ENCODE data around the gene CHRNA4.

CHRNA4 gene

GRCh38 chr20:63295422-63295821 is 65.7 kb downstream of the CHRNA4 start:
- Histone ChIP-seq H2AFZ (no peak overlapping the region), H3K4me1 (no peaks in the 10 kb centered on the region), H3K4me3 (ENCODE audit: low read depth, low read length) (no peak overlapping the region), H3K36me3 (ENCODE audit: control insufficient read depth, insufficient read depth, low read length) (no peaks in the 10 kb centered on the region), H3K9ac (no peak overlapping the region), H3K27me3 (ENCODE audit: control insufficient read depth, insufficient read depth, low read length) (no peaks in the 10 kb centered on the region), H3K4me2 (ENCODE audit: low read length) (no peak overlapping the region), H3K27ac (no peak overlapping the region), H3K79me2 (no peaks in the 10 kb centered on the region), H3K9me3 (ENCODE audit: control insufficient read depth, low read length) (no peaks in the 10 kb centered on the region)
- TF ChIP-seq, protein P1, sequence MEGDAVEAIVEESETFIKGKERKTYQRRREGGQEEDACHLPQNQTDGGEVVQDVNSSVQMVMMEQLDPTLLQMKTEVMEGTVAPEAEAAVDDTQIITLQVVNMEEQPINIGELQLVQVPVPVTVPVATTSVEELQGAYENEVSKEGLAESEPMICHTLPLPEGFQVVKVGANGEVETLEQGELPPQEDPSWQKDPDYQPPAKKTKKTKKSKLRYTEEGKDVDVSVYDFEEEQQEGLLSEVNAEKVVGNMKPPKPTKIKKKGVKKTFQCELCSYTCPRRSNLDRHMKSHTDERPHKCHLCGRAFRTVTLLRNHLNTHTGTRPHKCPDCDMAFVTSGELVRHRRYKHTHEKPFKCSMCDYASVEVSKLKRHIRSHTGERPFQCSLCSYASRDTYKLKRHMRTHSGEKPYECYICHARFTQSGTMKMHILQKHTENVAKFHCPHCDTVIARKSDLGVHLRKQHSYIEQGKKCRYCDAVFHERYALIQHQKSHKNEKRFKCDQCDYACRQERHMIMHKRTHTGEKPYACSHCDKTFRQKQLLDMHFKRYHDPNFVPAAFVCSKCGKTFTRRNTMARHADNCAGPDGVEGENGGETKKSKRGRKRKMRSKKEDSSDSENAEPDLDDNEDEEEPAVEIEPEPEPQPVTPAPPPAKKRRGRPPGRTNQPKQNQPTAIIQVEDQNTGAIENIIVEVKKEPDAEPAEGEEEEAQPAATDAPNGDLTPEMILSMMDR (IDR thresholded peaks at IDR 0.05): no peak

GRCh38 chr20:63295018-63295417 is 66.1 kb downstream of the CHRNA4 start:
- Histone ChIP-seq H3K27me3 (ENCODE audit: control insufficient read depth, insufficient read depth, low read length) (no peaks in the 10 kb centered on the region), H3K4me1 (no peaks in the 10 kb centered on the region), H3K4me3 (ENCODE audit: low read depth, low read length) (no peak overlapping the region), H3K9me3 (ENCODE audit: control insufficient read depth, low read length) (no peaks in the 10 kb centered on the region), H3K36me3 (ENCODE audit: control insufficient read depth, insufficient read depth, low read length) (no peaks in the 10 kb centered on the region), H2AFZ (no peak overlapping the region), H3K9ac (no peak overlapping the region), H3K4me2 (ENCODE audit: low read length) (no peak overlapping the region), H3K27ac (no peak overlapping the region), H3K79me2 (no peaks in the 10 kb centered on the region)
- TF ChIP-seq, protein P1 (IDR thresholded peaks at IDR 0.05): no peak

DNA sequence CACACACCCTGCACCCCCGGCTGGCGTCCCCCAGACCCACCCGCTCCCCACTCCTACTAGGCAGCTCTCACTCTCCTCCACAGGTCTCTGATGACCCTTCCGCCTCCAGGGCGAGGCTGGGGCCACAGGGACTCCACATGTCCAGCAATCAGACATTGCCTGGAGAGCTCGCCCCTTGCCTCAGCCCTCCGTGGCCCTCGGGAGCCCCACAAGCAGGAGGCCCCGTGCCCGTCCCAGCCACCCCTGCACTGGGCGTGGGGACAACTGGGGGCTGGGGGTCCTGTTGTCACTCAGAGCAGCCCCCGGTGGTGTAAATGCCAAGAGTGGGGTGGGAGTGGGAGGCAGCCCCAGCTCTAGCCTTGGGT is 66.6 kb downstream of the CHRNA4 start:
- H3K4me3 ChIP-seq (ENCODE audit: low read depth, low read length): no peak overlapping the region
- no peaks in the 10 kb centered on the region for H3K4me1 ChIP-seq
- H3K9ac ChIP-seq: no peak overlapping the region
- TF ChIP-seq, protein P1 (IDR thresholded peaks at IDR 0.05): no peak
- H3K36me3 ChIP-seq (ENCODE audit: control insufficient read depth, insufficient read depth, low read length): no peaks in the 10 kb centered on the region
- H3K79me2 ChIP-seq: no peaks in the 10 kb centered on the region
- H3K27ac ChIP-seq: no peak overlapping the region
- no peak overlapping the region for H3K4me2 ChIP-seq (ENCODE audit: low read length)
- H2AFZ ChIP-seq: no peak overlapping the region
- no peaks in the 10 kb centered on the region for H3K27me3 ChIP-seq (ENCODE audit: control insufficient read depth, insufficient read depth, low read length)
- no peaks in the 10 kb centered on the region for H3K9me3 ChIP-seq (ENCODE audit: control insufficient read depth, low read length)

DNA sequence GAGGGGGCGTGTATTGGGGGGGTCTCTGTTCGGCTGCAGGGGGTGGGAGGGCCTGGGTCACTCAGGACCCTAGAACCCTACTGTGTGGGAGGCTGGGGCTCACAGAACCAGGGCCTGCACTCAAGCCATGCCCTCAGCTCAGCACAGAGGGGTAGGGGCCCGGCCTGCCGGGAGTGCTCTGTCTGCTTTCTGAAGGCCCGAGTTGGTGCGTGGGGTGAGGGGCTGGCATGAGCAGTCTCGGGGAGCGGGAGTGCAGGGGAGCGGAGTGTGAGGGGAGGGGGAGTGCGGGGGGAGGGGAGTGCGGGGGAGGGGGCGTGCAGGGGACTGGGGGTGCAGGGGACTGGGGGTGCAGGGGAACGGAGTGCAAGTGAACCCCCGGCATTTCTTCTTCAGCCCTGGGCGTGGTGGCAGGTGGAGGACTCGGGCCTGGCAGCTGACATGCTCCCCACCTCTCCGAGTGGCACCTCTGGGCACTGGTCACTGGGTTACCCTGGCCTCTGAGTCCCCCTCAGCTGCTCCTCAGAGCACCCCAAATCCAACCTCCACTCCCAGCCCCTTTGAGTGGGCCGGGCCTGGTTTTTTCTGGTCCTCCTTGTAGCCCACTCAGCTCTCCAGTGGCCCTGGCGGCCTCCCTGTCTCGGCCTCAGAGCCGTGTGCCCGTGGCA is 67.1 kb downstream of the CHRNA4 start:
- no peaks in the 10 kb centered on the region for H3K4me1 ChIP-seq
- no peaks in the 10 kb centered on the region for H3K79me2 ChIP-seq
- H3K27me3 ChIP-seq (ENCODE audit: control insufficient read depth, insufficient read depth, low read length): no peaks in the 10 kb centered on the region

More for the DNA sequence above, 67.1 kb downstream of the CHRNA4 start:
- H3K9ac ChIP-seq: no peak overlapping the region
- TF ChIP-seq, protein P1 (IDR thresholded peaks at IDR 0.05): no peak
- H3K36me3 ChIP-seq (ENCODE audit: control insufficient read depth, insufficient read depth, low read length): no peaks in the 10 kb centered on the region
- no peak overlapping the region for H3K4me3 ChIP-seq (ENCODE audit: low read depth, low read length)
- H3K27ac ChIP-seq: no peak overlapping the region
- no peak overlapping the region for H3K4me2 ChIP-seq (ENCODE audit: low read length)
- H2AFZ ChIP-seq: no peak overlapping the region
- no peaks in the 10 kb centered on the region for H3K9me3 ChIP-seq (ENCODE audit: control insufficient read depth, low read length)

Data from parathyroid adenoma (tissue), 2 donors.